KBM-7 (cell line): Measurements from ENCODE around the gene FAM222B.

Source experiments
- DNase-seq: peaks from one replicate; pipeline ENCODE4 v3.0.0-alpha.2; 2015
- in situ Hi-C: fragments of 300-500 bp; cut with MboI; formaldehyde crosslinking; loops from 2 replicates; pipeline ENCODE4 v1.14.3; 2020; ENCODE audit warnings: low sequenced_read_pairs, low pct_unique_long_range_greater_than_20kb, mixed read lengths

FAM222B gene

GRCh38 chr17:28874750-28875149 lies 32.2 kb upstream of the FAM222B start:
- no peak for DNase-seq
- in situ Hi-C loops: no loop called here

GRCh38 chr17:28873839-28874238 lies 31.2 kb upstream of the FAM222B start:
- in situ Hi-C loops: no loop called here
- DNase-seq: no peak

- in situ Hi-C loops: no loop called here
- DNase-seq: no peak
Measured at GRCh38 chr17:28871056-28871579, 28.5 kb upstream of the FAM222B start.

- in situ Hi-C loops: no loop called here
- no peak for DNase-seq
Measured at GRCh38 chr17:28867276-28867675, 24.7 kb upstream of the FAM222B start.

GRCh38 chr17:28865946-28866752 lies 23.6 kb upstream of the FAM222B start:
- peak; percentile 46 for DNase-seq
- in situ Hi-C loops: no loop called here

- in situ Hi-C loops: no loop called here
- DNase-seq: no peak
Measured at GRCh38 chr17:28864991-28865849, 22.6 kb upstream of the FAM222B start.

- in situ Hi-C loops: no loop called here
- no peak for DNase-seq
Measured at GRCh38 chr17:28863953-28864352, 21.4 kb upstream of the FAM222B start.

- in situ Hi-C loops: no loop called here
- no peak for DNase-seq
Measured at GRCh38 chr17:28862561-28862960, 20.0 kb upstream of the FAM222B start.

- DNase-seq: no peak
- in situ Hi-C loops: no loop called here
Measured at GRCh38 chr17:28861393-28862203, 19.0 kb upstream of the FAM222B start.

- in situ Hi-C loops: no loop called here
- no peak for DNase-seq
Measured at GRCh38 chr17:28860363-28860808, 17.8 kb upstream of the FAM222B start.

GRCh38 chr17:28858801-28859355 lies 16.3 kb upstream of the FAM222B start:
- in situ Hi-C loops: no loop called here
- no peak for DNase-seq

- in situ Hi-C loops: no loop called here
Measured at GRCh38 chr17:28857905-28858800, 15.6 kb upstream of the FAM222B start.

GRCh38 chr17:28856028-28856574 lies 13.5 kb upstream of the FAM222B start:
- in situ Hi-C loops: no loop called here
- DNase-seq: no peak

More at GRCh38 chr17:28857905-28858800, 15.6 kb upstream of the FAM222B start:
- DNase-seq: no peak

- in situ Hi-C loops: no loop called here
- no peak for DNase-seq
Measured at GRCh38 chr17:28855336-28855679, 12.7 kb upstream of the FAM222B start.

GRCh38 chr17:28854457-28855335 lies 12.1 kb upstream of the FAM222B start, which contains the start of gene ERAL1:
Gene ERAL1, plus strand, starts transcription at chr17:28855016. Its CDS starts 19 bp downstream, at chr17:28855035.
- in situ Hi-C loops: no loop called here
- DNase-seq: peak; percentile 89

GRCh38 chr17:28853295-28853694 lies 10.7 kb upstream of the FAM222B start:
- no peak for DNase-seq
- in situ Hi-C loops: no loop called here

- peak; percentile 42 for DNase-seq
- in situ Hi-C loops: no loop called here
Measured at GRCh38 chr17:28849281-28849680, 6.7 kb upstream of the FAM222B start.
